PC-3 (cell line): ENCODE data around the gene MYLK. TPM values are rescaled to one million over a fixed set of nuclear protein-coding genes. Genes with fewer than 3 reads are reported as not detected.

Experiments
- ATAC-seq: fragments of 200-7000 bp; cut with Tn5 transposase; 2 replicates; pipeline ENCODE4 v1.9.1; 2020; ENCODE audit warnings: mild to moderate bottlenecking, moderate library complexity
- BruUV-seq: library from RNA; stranded (reverse); fragments of 400-500 nt; replicated peaks from 2 replicates; lab custom pipeline; 2021; lab: Mats Ljungman, UMichigan
- CTCF ChIA-PET: fragments of 300-600 bp; sonication (Branson Sonifier 250); formaldehyde crosslinking; loops from one replicate; lab custom pipeline; 2022; ENCODE audit warnings: antibody characterized with exemption; lab: Charles Lee
- POLR2A ChIA-PET: fragments of 300-600 bp; sonication (Branson Sonifier 250); formaldehyde crosslinking; loops from one replicate; lab custom pipeline; 2022; ENCODE audit warnings: antibody characterized with exemption; ENCODE audit not compliant: unreplicated experiment; lab: Charles Lee
- DNase-seq: peaks from one replicate; pipeline ENCODE4 v3.0.0-alpha.2; 2015
- H2AFZ ChIP-seq: fragments of 300-600 bp; sonication (generic); 2 replicates; pipeline ENCODE4 v1.6.0; 2016; ENCODE audit warnings: antibody characterized with exemption, low read length
- H3F3A ChIP-seq: fragments of 300-600 bp; sonication (generic); one replicate; pipeline ENCODE4 v1.6.0; 2017; ENCODE audit warnings: antibody characterized with exemption, low read length, control low read depth, mild to moderate bottlenecking; ENCODE audit not compliant: unreplicated experiment
- H3K27ac ChIP-seq: fragments of 300-600 bp; sonication (generic); 2 replicates; pipeline ENCODE4 v1.5.1; 2016; ENCODE audit warnings: mild to moderate bottlenecking, low read length
- H3K27me3 ChIP-seq: fragments of 300-600 bp; sonication (generic); 2 replicates; pipeline ENCODE4 v1.6.1; 2016; ENCODE audit warnings: low read length, mixed read lengths
- H3K36me3 ChIP-seq: fragments of 300-600 bp; sonication (generic); 2 replicates; pipeline ENCODE4 v1.6.1; 2016; ENCODE audit warnings: low read depth, mixed run types, low read length, mixed read lengths
- H3K4me1 ChIP-seq: fragments of 300-600 bp; sonication (generic); 2 replicates; pipeline ENCODE4 v1.5.1; 2016; ENCODE audit warnings: low read length; ENCODE audit not compliant: insufficient read depth
- H3K4me2 ChIP-seq: fragments of 300-600 bp; sonication (generic); 2 replicates; pipeline ENCODE4 v1.6.0; 2016; ENCODE audit warnings: low read length
- H3K4me3 ChIP-seq: fragments of 300-600 bp; sonication (generic); 2 replicates; pipeline ENCODE4 v1.5.1; 2016; ENCODE audit warnings: mild to moderate bottlenecking, low read length, mixed read lengths
- H3K79me2 ChIP-seq: fragments of 300-600 bp; sonication (generic); 2 replicates; pipeline ENCODE4 v1.6.1; 2017; ENCODE audit warnings: low read length, mixed read lengths
- H3K9ac ChIP-seq: fragments of 300-600 bp; sonication (generic); 2 replicates; pipeline ENCODE4 v1.6.0; 2016; ENCODE audit warnings: mild to moderate bottlenecking, low read length
- H3K9me2 ChIP-seq: fragments of 300-600 bp; sonication (generic); replicated peaks from 2 replicates; pipeline ENCODE4 v1.6.1; 2016; ENCODE audit warnings: mixed run types, low read length, mixed read lengths
- H3K9me3 ChIP-seq: fragments of 300-600 bp; sonication (generic); 2 replicates; pipeline ENCODE4 v1.6.1; 2016; ENCODE audit warnings: low read length, mixed read lengths
- H4K20me1 ChIP-seq: fragments of 300-600 bp; sonication (generic); 2 replicates; pipeline ENCODE4 v1.6.1; 2016; ENCODE audit warnings: low read length, mixed read lengths
- CTCF ChIP-seq: fragments of 300-600 bp; sonication (generic); conservative IDR thresholded peaks from 2 replicates; pipeline ENCODE4 v1.5.1; 2017; ENCODE audit warnings: antibody characterized with exemption, low read depth, mild to moderate bottlenecking, low read length
- EZH2 ChIP-seq: fragments of 300-600 bp; sonication (generic); IDR thresholded peaks from one replicate; pipeline ENCODE4 v1.6.1; 2017; ENCODE audit warnings: antibody characterized with exemption, mild to moderate bottlenecking, low read length; ENCODE audit not compliant: unreplicated experiment
- EZH2phosphoT487 ChIP-seq: fragments of 300-600 bp; sonication (generic); IDR thresholded peaks from 2 replicates; pipeline ENCODE4 v1.6.1; 2018; ENCODE audit warnings: mild to moderate bottlenecking, antibody characterized with exemption, low read length, borderline replicate concordance
- intact Hi-C: fragments of 100-400 bp; cut with micrococcal nuclease; formaldehyde crosslinking; loops from 2 replicates; pipeline ENCODE4 v1.9.0; 2023
- total RNA-seq: library from RNA; depleted of rRNA; stranded (reverse); fragments of >200 nt; gene quantifications from 2 replicates; pipeline ENCODE4 v1.2.3, GENCODE V29; 2014

The MYLK gene
- total RNA-seq, 1 experiment from 2014 or later: 6.9 TPM

GRCh38 chr3:123660900-123661299, 223.2 kb downstream of the MYLK start:
- no peaks in the 10 kb centered on the region for H3K9me2 ChIP-seq
- H3K79me2 ChIP-seq: no peaks in the 10 kb centered on the region
- intact Hi-C loops: no loop called here
- no peaks in the 10 kb centered on the region for H3K9me3 ChIP-seq
- H3K27ac ChIP-seq: no peak overlapping the region
- POLR2A ChIA-PET: no interaction called here
- H3F3A ChIP-seq: no peaks in the 10 kb centered on the region
- peak; percentile 19; the same call in 1 of the 2 replicates for ATAC-seq
- no peaks in the 10 kb centered on the region for H3K27me3 ChIP-seq
- 0 out of 2 replicates have a peak, but pooled peaks cover 5% of the 10 kb centered on the region for H3K4me1 ChIP-seq
- no peak overlapping the region for H3K9ac ChIP-seq
- no peak overlapping the region for H3K4me2 ChIP-seq
- H2AFZ ChIP-seq: no peak overlapping the region
- no peaks in the 10 kb centered on the region for H3K36me3 ChIP-seq
- peak; percentile 31 for DNase-seq
- H3K4me3 ChIP-seq: no peak overlapping the region
- CTCF ChIA-PET: no interaction called here
- BruUV-seq: no TSS peak
- no peaks in the 10 kb centered on the region for H4K20me1 ChIP-seq
- no peak for TF ChIP-seq EZH2phosphoT487
- no peak for TF ChIP-seq EZH2
- no peak for TF ChIP-seq CTCF

GRCh38 chr3:123660141-123660675, 223.9 kb downstream of the MYLK start:
- no peaks in the 10 kb centered on the region for H3K9me3 ChIP-seq
- DNase-seq (no peak), ATAC-seq (no peak)
- H4K20me1 ChIP-seq: no peaks in the 10 kb centered on the region
- H3K27ac ChIP-seq: no peak overlapping the region
- ChIA-PET CTCF (no interaction called here), POLR2A (no interaction called here)
- no TSS peak for BruUV-seq
- H3K4me2 ChIP-seq: no peak overlapping the region
- no peak for TF ChIP-seq EZH2
- TF ChIP-seq EZH2phosphoT487: no peak
- no peak for TF ChIP-seq CTCF
- no peaks in the 10 kb centered on the region for H3F3A ChIP-seq
- no peaks in the 10 kb centered on the region for H3K79me2 ChIP-seq
- no peaks in the 10 kb centered on the region for H3K27me3 ChIP-seq
- H3K9me2 ChIP-seq: no peaks in the 10 kb centered on the region
- H3K36me3 ChIP-seq: no peaks in the 10 kb centered on the region
- no peak overlapping the region for H3K9ac ChIP-seq
- H3K4me1 ChIP-seq: 0 out of 2 replicates have a peak, but pooled peaks cover 5% of the 10 kb centered on the region
- no peak overlapping the region for H2AFZ ChIP-seq
- intact Hi-C loops: no loop called here
- no peak overlapping the region for H3K4me3 ChIP-seq

GRCh38 chr3:123658852-123659206, 225.3 kb downstream of the MYLK start:
- ATAC-seq (no peak), DNase-seq (no peak)
- Histone ChIP-seq H3K4me3 (no peak overlapping the region), H3K27ac (no peak overlapping the region), H3K79me2 (no peaks in the 10 kb centered on the region), H3K4me1 (0 out of 2 replicates have a peak, but pooled peaks cover 5% of the 10 kb centered on the region), H3K9ac (no peak overlapping the region), H4K20me1 (no peaks in the 10 kb centered on the region), H3F3A (no peaks in the 10 kb centered on the region), H3K4me2 (no peak overlapping the region), H3K9me3 (no peaks in the 10 kb centered on the region), H3K36me3 (no peaks in the 10 kb centered on the region), H3K27me3 (no peaks in the 10 kb centered on the region), H3K9me2 (no peaks in the 10 kb centered on the region), H2AFZ (no peak overlapping the region)
- BruUV-seq: no TSS peak
- ChIA-PET CTCF (no interaction called here), POLR2A (no interaction called here)
- TF ChIP-seq EZH2phosphoT487 (no peak), CTCF (no peak), EZH2 (no peak)
- intact Hi-C loops: loop anchor here (10.0 kb wide), 1 partner anchor 216 kb away; no protein-coding TSS in a partner anchor
